ENCODE results near the gene CADM2.

The CADM2 gene

DNA sequence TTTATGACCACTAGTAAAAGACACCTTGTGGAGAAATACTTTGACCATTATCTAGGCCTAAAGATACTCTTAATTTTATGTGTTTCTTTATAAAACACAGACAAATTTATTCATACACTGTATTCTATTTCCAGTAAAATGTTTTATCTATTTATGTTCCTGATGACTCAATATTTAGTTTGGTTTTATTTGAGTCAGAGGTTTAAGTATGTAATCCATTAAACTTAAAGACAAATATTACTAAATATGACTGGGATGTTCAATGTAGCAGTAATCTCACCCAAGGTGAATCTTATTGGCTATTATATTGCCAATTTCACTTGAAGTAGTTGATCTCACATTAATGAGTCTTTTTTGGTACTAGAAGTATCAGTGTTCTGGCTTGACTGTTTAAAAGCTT lies 799.7 kb downstream of the CADM2 start:
- DNase-seq (ENCODE audit: insufficient read length, low spot score), result no peak
- TF ChIP-seq, protein P1, sequence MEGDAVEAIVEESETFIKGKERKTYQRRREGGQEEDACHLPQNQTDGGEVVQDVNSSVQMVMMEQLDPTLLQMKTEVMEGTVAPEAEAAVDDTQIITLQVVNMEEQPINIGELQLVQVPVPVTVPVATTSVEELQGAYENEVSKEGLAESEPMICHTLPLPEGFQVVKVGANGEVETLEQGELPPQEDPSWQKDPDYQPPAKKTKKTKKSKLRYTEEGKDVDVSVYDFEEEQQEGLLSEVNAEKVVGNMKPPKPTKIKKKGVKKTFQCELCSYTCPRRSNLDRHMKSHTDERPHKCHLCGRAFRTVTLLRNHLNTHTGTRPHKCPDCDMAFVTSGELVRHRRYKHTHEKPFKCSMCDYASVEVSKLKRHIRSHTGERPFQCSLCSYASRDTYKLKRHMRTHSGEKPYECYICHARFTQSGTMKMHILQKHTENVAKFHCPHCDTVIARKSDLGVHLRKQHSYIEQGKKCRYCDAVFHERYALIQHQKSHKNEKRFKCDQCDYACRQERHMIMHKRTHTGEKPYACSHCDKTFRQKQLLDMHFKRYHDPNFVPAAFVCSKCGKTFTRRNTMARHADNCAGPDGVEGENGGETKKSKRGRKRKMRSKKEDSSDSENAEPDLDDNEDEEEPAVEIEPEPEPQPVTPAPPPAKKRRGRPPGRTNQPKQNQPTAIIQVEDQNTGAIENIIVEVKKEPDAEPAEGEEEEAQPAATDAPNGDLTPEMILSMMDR (IDR thresholded peaks at IDR 0.05; ENCODE audit: insufficient read depth, missing control alignments), result no peak
- no peak for FAIRE-seq

DNA sequence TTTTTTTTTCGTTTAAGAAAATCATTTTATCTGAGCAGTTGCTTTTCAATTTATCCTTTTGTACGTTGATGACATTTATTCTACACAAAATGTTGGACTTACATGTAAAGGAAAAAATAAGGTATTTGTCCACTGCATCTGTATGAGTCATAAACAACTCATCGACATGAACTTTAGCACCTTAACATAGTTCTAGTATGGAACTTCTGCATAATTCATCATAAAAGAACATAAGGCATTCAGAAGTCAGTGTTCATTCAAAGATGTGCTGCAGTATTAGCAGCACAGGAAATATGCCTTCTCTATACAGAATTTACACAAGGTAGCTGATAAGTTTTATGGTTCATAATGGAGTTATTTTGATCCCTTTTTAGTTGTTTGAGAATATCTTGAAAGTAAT lies 801.6 kb downstream of the CADM2 start:
- TF ChIP-seq, protein P1 (IDR thresholded peaks at IDR 0.05; ENCODE audit: insufficient read depth, missing control alignments), result no peak
- DNase-seq (ENCODE audit: insufficient read length, low spot score) (no peak), FAIRE-seq (no peak)

DNA sequence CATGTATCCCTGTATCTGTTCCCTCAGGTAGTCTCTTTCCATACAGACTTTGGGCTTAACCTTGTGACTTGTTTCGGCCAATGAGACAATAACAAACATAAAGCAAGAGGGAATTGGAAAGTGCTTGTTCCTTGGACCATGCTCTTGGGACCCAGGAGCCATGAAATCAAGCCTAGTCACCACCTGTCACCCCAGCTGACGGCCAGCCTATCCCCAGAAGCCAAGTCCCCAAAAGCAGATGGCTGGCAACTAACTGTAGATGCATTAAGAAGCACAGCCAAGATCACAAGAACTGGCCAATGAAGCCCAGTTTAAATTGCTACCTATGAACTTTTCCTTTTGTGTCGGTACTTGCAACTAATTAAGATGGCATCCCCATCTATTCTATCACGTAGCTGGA lies 822.0 kb downstream of the CADM2 start:
- TF ChIP-seq, protein P1 (IDR thresholded peaks at IDR 0.05; ENCODE audit: insufficient read depth, missing control alignments), result no peak
- DNase-seq (ENCODE audit: insufficient read length, low spot score) (no peak), FAIRE-seq (no peak)

DNA sequence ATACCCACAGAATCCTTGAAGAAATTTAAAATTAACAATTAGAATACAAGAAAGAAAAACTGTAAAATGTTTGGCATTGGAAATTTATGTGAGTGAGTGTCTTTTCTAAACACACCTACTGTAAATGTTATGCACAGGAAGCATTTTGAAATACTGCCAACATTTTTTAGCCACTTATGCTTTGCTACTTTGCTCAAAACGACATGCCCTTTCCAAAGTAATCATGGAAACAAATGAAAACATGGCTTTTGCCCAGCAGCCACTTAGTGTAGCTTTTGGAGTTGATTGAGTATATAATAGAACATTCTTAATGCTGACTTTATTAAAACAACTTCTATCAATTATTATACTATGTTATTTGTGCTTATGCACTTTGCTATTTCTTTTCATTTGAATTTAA lies 823.0 kb downstream of the CADM2 start:
- DNase-seq (ENCODE audit: insufficient read length, low spot score) (no peak), FAIRE-seq (no peak)
- TF ChIP-seq, protein P1 (IDR thresholded peaks at IDR 0.05; ENCODE audit: insufficient read depth, missing control alignments), result no peak

DNA sequence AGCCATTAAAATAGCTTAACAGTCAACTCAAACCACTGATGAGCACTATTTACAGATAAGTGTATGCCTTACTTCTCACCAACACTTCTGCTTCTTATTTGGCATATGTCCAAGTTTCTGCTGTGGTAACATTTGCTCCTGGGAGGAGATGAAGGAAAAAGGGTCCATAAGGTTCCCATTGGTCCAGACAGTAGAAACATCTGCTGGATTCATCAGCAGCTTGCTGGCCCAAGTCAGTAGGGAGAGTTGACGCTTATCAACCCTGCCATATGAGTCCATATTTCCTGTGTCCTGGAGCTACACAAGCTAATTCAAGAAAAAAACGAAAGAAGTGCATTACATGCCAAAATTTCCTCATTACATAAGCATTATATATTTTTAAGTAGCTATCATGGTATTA lies 824.5 kb downstream of the CADM2 start:
- TF ChIP-seq, protein P1 (IDR thresholded peaks at IDR 0.05; ENCODE audit: insufficient read depth, missing control alignments), result no peak
- DNase-seq (ENCODE audit: insufficient read length, low spot score) (no peak), FAIRE-seq (no peak)

DNA sequence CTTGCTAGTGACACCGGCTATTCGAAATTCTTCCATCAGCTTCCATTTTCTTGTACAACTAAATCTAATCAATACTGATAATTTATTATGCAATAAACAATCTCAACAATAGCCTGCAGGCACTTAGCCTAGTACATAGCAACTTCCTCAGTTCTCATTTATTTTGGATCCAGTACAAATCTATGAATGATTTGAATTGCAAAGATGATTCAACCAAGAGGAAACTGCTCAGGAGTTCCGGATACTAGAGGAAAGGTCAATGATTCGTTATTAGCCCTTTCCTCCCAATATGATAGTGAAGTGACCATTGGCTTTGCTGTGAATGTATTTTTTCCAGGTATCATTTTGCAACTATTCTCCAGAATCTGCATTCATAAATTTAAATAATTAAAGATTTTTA lies 827.0 kb downstream of the CADM2 start:
- TF ChIP-seq, protein P1 (IDR thresholded peaks at IDR 0.05; ENCODE audit: insufficient read depth, missing control alignments), result no peak
- no peak for FAIRE-seq
- DNase-seq (ENCODE audit: insufficient read length, low spot score), result no peak

DNA sequence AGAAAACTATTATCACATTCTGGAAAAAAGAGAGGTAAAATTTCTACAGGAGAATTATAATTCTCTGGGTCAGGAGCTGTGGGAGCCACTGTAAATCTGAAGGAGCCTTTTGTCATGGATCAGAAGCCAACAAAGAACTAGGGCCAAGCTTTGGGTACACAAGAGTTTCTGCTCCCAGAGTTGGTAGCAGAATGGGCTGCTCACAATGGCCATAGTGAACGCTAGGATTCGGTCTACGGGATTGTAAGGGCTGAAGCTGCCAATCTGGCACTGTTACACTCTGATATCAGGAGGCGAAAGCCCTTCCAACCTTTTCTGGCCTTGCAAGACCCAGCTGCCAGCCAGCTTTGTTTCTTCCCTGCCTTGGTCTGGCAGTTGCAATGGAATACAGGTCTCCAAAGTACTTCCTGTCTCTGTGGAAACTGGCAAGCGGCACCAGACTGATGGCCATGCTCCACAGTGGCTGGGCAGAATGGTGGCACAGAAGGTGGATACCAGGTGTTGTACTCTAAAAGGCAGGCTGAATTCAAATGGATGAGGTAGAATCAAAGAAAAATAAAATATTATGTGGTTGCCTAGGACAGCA lies 831.7 kb downstream of the CADM2 start:
- TF ChIP-seq, protein P1 (IDR thresholded peaks at IDR 0.05; ENCODE audit: insufficient read depth, missing control alignments), result no peak
- no peak for FAIRE-seq

More for the DNA sequence above, 831.7 kb downstream of the CADM2 start:
- no peak for DNase-seq (ENCODE audit: insufficient read length, low spot score)
